Measurements from ENCODE around the gene SETD1B. TPM values are rescaled to one million over a fixed set of nuclear protein-coding genes. Genes with fewer than 3 reads are reported as not detected.
"Not testable (repeated sequence)": the region's sequence is repeated elsewhere in the genome, so short reads cannot be mapped to it uniquely, and the experiment has no call there.

SETD1B gene
- total and polyA plus RNA-seq, 2 donors (not counting 3 experiments of a cell fraction or from before 2014, with no cell fraction given), result 2.6 to 27.0 TPM

DNA sequence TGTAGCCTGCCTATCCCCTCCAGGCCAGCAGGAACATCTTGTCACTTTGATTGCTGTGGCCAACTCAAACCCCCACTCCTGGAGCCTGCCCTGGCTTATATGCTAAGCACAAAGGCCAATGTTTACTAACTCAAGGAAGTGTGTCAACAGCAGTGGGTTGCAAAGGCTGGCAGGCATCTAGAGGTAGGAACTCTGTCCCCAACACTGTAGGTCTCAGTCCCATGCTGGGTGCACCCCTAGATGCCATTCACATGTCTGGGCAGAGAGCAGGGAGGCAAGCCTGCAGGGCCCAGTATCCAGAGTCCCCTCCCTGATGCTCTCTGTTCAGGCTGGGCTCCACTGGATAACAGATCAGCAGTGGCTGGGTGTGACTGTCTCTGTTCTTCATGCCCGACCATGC lies 56.4 kb downstream of the SETD1B start:
- Histone ChIP-seq H3K9ac (replicated peaks; ENCODE audit: extremely low read depth, insufficient read depth, low read length) (no peak overlapping the region), H3K9me1 (replicated peaks; ENCODE audit: control insufficient read depth, extremely low read depth, insufficient read depth, low read length) (no peaks in the 10 kb centered on the region), H3K27me3 (ENCODE audit: control insufficient read depth in 2 of 2, insufficient read depth in 2 of 2, low read length in 2 of 2) (no peaks in the 10 kb centered on the region), H3K9me3 (replicated peaks; ENCODE audit: control insufficient read depth, insufficient read depth, low read length) (no peaks in the 10 kb centered on the region), H3K4me3 (replicated peaks in 1 of 3; ENCODE audit: insufficient read depth in 1 of 3, low read depth in 1 of 3, low read length in 3 of 3) (no peak overlapping the region), H4K20me1 (replicated peaks; ENCODE audit: control insufficient read depth, extremely low read depth, insufficient read depth, low read length) (no peaks in the 10 kb centered on the region), H3K4me1 (ENCODE audit: control insufficient read depth, extremely low read depth, insufficient read depth, low read length) (no peaks in the 10 kb centered on the region), H3K27ac (ENCODE audit: insufficient read depth, low read depth, low read length) (no peak overlapping the region), H3K4me2 (ENCODE audit: insufficient read depth, low read length) (no peak overlapping the region), H3K36me3 (ENCODE audit: control insufficient read depth in 2 of 2, extremely low read depth in 1 of 2, insufficient read depth in 2 of 2, low read length in 2 of 2) (no peaks in the 10 kb centered on the region), H2AFZ (ENCODE audit: low read depth, low read length) (no peak overlapping the region), H3K79me2 (ENCODE audit: control insufficient read depth, insufficient read depth, low read length) (no peaks in the 10 kb centered on the region)
- dilution Hi-C loops (cut with MboI; ENCODE audit: extremely low pct_ligation_motif_present, low sequenced_read_pairs), result no loop called here
- FAIRE-seq, result no peak
- intact Hi-C loops (cut with micrococcal nuclease), result no loop called here
- TF ChIP-seq GATA2 (IDR thresholded peaks at IDR 0.05; ENCODE audit: insufficient read depth, insufficient read length, low read depth, low read length) (no peak), POLR2A (IDR thresholded peaks at IDR 0.05; ENCODE audit: low read depth, low read length) (no peak), FOS (IDR thresholded peaks at IDR 0.05; ENCODE audit: borderline replicate concordance, insufficient read depth, low read length) (no peak), JUN (IDR thresholded peaks at IDR 0.05; ENCODE audit: borderline replicate concordance, insufficient read depth, insufficient read length, low read depth) (no peak), MAX (IDR thresholded peaks at IDR 0.05; ENCODE audit: insufficient read depth, insufficient read length) (no peak)
- TF ChIP-seq, protein P1, sequence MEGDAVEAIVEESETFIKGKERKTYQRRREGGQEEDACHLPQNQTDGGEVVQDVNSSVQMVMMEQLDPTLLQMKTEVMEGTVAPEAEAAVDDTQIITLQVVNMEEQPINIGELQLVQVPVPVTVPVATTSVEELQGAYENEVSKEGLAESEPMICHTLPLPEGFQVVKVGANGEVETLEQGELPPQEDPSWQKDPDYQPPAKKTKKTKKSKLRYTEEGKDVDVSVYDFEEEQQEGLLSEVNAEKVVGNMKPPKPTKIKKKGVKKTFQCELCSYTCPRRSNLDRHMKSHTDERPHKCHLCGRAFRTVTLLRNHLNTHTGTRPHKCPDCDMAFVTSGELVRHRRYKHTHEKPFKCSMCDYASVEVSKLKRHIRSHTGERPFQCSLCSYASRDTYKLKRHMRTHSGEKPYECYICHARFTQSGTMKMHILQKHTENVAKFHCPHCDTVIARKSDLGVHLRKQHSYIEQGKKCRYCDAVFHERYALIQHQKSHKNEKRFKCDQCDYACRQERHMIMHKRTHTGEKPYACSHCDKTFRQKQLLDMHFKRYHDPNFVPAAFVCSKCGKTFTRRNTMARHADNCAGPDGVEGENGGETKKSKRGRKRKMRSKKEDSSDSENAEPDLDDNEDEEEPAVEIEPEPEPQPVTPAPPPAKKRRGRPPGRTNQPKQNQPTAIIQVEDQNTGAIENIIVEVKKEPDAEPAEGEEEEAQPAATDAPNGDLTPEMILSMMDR (IDR thresholded peaks at IDR 0.05; ENCODE audit: extremely low read depth in 1 of 2, insufficient read depth in 1 of 2, low read depth in 1 of 2, low read length in 2 of 2), result no peak
- no TSS peak for BruUV-seq (replicated peaks)
- no peak for DNase-seq (ENCODE audit: low read depth, low spot score)
- POLR2A ChIA-PET, result no interaction called here
- CTCF ChIA-PET, result interaction anchor here (1.6 kb wide), 1 partner anchor 8 kb away, joined by 3 read pairs; no protein-coding TSS in a partner anchor

DNA sequence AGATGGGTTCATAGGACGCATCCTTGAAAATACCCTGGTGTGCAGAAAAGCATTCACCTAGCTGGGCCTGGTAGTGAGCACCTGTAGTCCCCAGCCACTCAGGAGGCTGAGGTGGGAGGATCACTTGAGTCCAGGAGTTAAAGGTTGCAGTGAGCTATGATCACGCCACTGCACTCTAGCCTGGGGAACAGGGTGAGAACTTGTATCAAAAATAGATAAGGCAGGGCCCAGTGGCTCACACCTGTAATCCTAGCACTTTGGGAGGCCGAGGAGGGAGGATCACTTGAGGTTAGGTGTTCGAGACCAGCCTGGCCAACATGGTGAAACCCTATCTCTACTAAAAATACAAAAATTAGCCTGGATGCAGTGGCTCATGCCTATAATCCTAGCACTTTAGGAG lies 56.9 kb downstream of the SETD1B start:
- H3K36me3 ChIP-seq (ENCODE audit: control insufficient read depth in 2 of 2, extremely low read depth in 1 of 2, insufficient read depth in 2 of 2, low read length in 2 of 2); H3K27me3 ChIP-seq (ENCODE audit: control insufficient read depth in 2 of 2, insufficient read depth in 2 of 2, low read length in 2 of 2); intact Hi-C loops (cut with micrococcal nuclease); FAIRE-seq; DNase-seq (ENCODE audit: low read depth, low spot score); H3K9me1 ChIP-seq (replicated peaks; ENCODE audit: control insufficient read depth, extremely low read depth, insufficient read depth, low read length); H4K20me1 ChIP-seq (replicated peaks; ENCODE audit: control insufficient read depth, extremely low read depth, insufficient read depth, low read length); H3K4me2 ChIP-seq (ENCODE audit: insufficient read depth, low read length); H3K79me2 ChIP-seq (ENCODE audit: control insufficient read depth, insufficient read depth, low read length); H3K4me3 ChIP-seq (replicated peaks in 1 of 3; ENCODE audit: insufficient read depth in 1 of 3, low read depth in 1 of 3, low read length in 3 of 3); POLR2A ChIA-PET; H3K9ac ChIP-seq (replicated peaks; ENCODE audit: extremely low read depth, insufficient read depth, low read length); H3K4me1 ChIP-seq (ENCODE audit: control insufficient read depth, extremely low read depth, insufficient read depth, low read length); H3K9me3 ChIP-seq (replicated peaks; ENCODE audit: control insufficient read depth, insufficient read depth, low read length); dilution Hi-C loops (cut with MboI; ENCODE audit: extremely low pct_ligation_motif_present, low sequenced_read_pairs); BruUV-seq (replicated peaks); H3K27ac ChIP-seq (ENCODE audit: insufficient read depth, low read depth, low read length); H2AFZ ChIP-seq (ENCODE audit: low read depth, low read length): not testable (repeated sequence)
- CTCF ChIA-PET, result interaction anchor here (1.6 kb wide), 1 partner anchor 9 kb away, joined by 3 read pairs; no protein-coding TSS in a partner anchor

Data from endothelial cell of umbilical vein (primary cell).